Measurements from ENCODE around the gene AMIGO3.
A peak's percentile ranks its signal among the peaks of the same experiment; 100 is the strongest.

DNA sequence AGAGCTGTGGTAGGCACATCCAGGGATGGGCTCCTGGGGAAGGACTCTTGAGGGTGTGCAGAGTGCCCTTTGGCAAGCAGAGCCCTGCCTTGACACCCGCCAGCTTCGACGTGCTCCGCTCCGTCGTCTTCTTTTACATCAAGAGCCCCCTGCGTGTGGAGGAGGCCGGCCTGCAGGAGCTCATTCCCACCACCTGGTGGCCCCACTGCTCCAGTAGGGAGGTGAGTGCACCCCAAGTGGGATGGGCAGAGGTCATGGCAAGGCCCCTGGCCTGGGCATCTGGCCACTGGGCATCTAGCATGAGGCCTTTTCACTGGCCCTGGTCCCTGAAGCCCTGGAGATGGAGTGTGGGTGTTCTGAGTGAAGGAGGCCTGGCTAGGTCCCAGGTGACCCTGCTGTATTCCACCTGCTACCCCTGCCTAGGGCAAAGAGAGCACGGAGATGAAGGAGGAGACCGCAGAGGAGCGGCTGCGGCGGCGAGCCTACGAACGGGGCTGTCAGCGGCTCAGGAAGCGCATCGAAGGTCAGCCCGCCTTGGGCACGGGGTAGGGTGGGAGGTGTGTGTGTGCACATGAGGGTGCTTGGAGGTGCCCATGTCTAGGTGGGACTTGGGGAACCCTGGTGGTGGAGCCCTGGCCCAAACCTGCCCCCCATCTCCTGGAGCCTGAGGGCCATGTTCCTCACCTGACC lies 18.0 kb downstream of the AMIGO3 start:
- peak in 4 of 6 experiments; percentile 20 to 45 (median 29) for TF ChIP-seq CTCF (IDR thresholded peaks at IDR 0.05)
- TF ChIP-seq POLR2A (IDR thresholded peaks at IDR 0.05): no peak
